ENCODE measurements around the gene THADA.

THADA gene

GRCh38 chr2:43332653-43333052, 263.2 kb downstream of the THADA start:
- no peak overlapping the region for H3K27ac ChIP-seq
- no peak overlapping the region for H3K4me3 ChIP-seq (ENCODE audit: low read depth, low read length)
- no peak for DNase-seq
- H3K36me3 ChIP-seq = no peaks in the 10 kb centered on the region; the same call in 1 of the 2 replicates
- no peak for TF ChIP-seq CTCF (IDR thresholded peaks at IDR 0.05; ENCODE audit: low read depth, low read length)
- no peaks in the 10 kb centered on the region for H3K27me3 ChIP-seq (ENCODE audit: insufficient read depth, low read depth, severe bottlenecking)
- H3K9me3 ChIP-seq (ENCODE audit: severe bottlenecking) = no peaks in the 10 kb centered on the region

- Histone ChIP-seq H3K27ac (no peak overlapping the region), H3K4me3 (ENCODE audit: low read depth, low read length) (no peak overlapping the region), H3K27me3 (ENCODE audit: insufficient read depth, low read depth, severe bottlenecking) (no peaks in the 10 kb centered on the region), H3K36me3 (no peaks in the 10 kb centered on the region), H3K9me3 (ENCODE audit: severe bottlenecking) (no peaks in the 10 kb centered on the region)
- DNase-seq = no peak
- no peak for TF ChIP-seq CTCF (IDR thresholded peaks at IDR 0.05; ENCODE audit: low read depth, low read length)
Measured at GRCh38 chr2:43331422-43331821, 264.4 kb downstream of the THADA start.

- H3K27ac ChIP-seq = no peak overlapping the region
- no peaks in the 10 kb centered on the region for H3K36me3 ChIP-seq
- no peak for DNase-seq
- no peaks in the 10 kb centered on the region for H3K9me3 ChIP-seq (ENCODE audit: severe bottlenecking)
- no peak for TF ChIP-seq CTCF (IDR thresholded peaks at IDR 0.05; ENCODE audit: low read depth, low read length)
- no peak overlapping the region for H3K4me3 ChIP-seq (ENCODE audit: low read depth, low read length)
- H3K27me3 ChIP-seq (ENCODE audit: insufficient read depth, low read depth, severe bottlenecking) = no peaks in the 10 kb centered on the region
Measured at GRCh38 chr2:43329637-43330036, 266.2 kb downstream of the THADA start.

- Histone ChIP-seq H3K27me3 (ENCODE audit: insufficient read depth, low read depth, severe bottlenecking) (no peaks in the 10 kb centered on the region), H3K36me3 (no peaks in the 10 kb centered on the region), H3K4me3 (ENCODE audit: low read depth, low read length) (no peak overlapping the region), H3K9me3 (ENCODE audit: severe bottlenecking) (no peaks in the 10 kb centered on the region), H3K27ac (no peak overlapping the region)
- no peak for DNase-seq
- TF ChIP-seq CTCF (IDR thresholded peaks at IDR 0.05; ENCODE audit: low read depth, low read length) = no peak
Measured at GRCh38 chr2:43328832-43329231, 267.0 kb downstream of the THADA start.

GRCh38 chr2:43328133-43328532, 267.7 kb downstream of the THADA start:
- no peak for TF ChIP-seq CTCF (IDR thresholded peaks at IDR 0.05; ENCODE audit: low read depth, low read length)
- DNase-seq = no peak
- no peaks in the 10 kb centered on the region for H3K27me3 ChIP-seq (ENCODE audit: insufficient read depth, low read depth, severe bottlenecking)
- H3K4me3 ChIP-seq (ENCODE audit: low read depth, low read length) = no peak overlapping the region
- no peak overlapping the region for H3K27ac ChIP-seq
- no peaks in the 10 kb centered on the region for H3K9me3 ChIP-seq (ENCODE audit: severe bottlenecking)
- no peaks in the 10 kb centered on the region for H3K36me3 ChIP-seq

- no peak for TF ChIP-seq CTCF (IDR thresholded peaks at IDR 0.05; ENCODE audit: low read depth, low read length)
- Histone ChIP-seq H3K36me3 (no peaks in the 10 kb centered on the region), H3K9me3 (ENCODE audit: severe bottlenecking) (no peaks in the 10 kb centered on the region), H3K27me3 (ENCODE audit: insufficient read depth, low read depth, severe bottlenecking) (no peaks in the 10 kb centered on the region), H3K4me3 (ENCODE audit: low read depth, low read length) (no peak overlapping the region), H3K27ac (no peak overlapping the region)
- DNase-seq = no peak
Measured at GRCh38 chr2:43327119-43327518, 268.7 kb downstream of the THADA start.

Measured in WERI-Rb-1 (cell line).